ENCODE data around the gene TMEM86B. TPM values are rescaled to one million over a fixed set of nuclear protein-coding genes. Genes with fewer than 3 reads are reported as not detected.
"Not testable (repeated sequence)": the region's sequence is repeated elsewhere in the genome, so short reads cannot be mapped to it uniquely, and the experiment has no call there.

The TMEM86B gene
- total RNA-seq, 1 donor from 2014 or later, result 0.26 TPM

- no peak for DNase-seq (ENCODE audit: low read depth in 2 of 2)
Observed at GRCh38 chr19:55242517-55242916, 14.0 kb upstream of the TMEM86B start.

GRCh38 chr19:55241935-55242464, 13.4 kb upstream of the TMEM86B start:
- no peak for DNase-seq (ENCODE audit: low read depth in 2 of 2)

GRCh38 chr19:55241143-55241934, 12.8 kb upstream of the TMEM86B start:
- DNase-seq (ENCODE audit: low read depth in 2 of 2), result no peak

- DNase-seq (ENCODE audit: low read depth in 2 of 2), result no peak
Observed at GRCh38 chr19:55240713-55241020, 12.1 kb upstream of the TMEM86B start.

- no peak for DNase-seq (ENCODE audit: low read depth in 2 of 2)
Observed at GRCh38 chr19:55239004-55239403, 10.4 kb upstream of the TMEM86B start.

- DNase-seq (ENCODE audit: low read depth in 2 of 2), result no peak
Observed at GRCh38 chr19:55238030-55238429, 9.5 kb upstream of the TMEM86B start.

GRCh38 chr19:55232986-55233385, 4.4 kb upstream of the TMEM86B start:
- DNase-seq (ENCODE audit: low read depth in 2 of 2), result no peak

GRCh38 chr19:55232286-55232602, 3.7 kb upstream of the TMEM86B start:
- no peak for DNase-seq (ENCODE audit: low read depth in 2 of 2)

GRCh38 chr19:55231391-55232285, 3.1 kb upstream of the TMEM86B start:
- no peak for DNase-seq (ENCODE audit: low read depth in 2 of 2)

GRCh38 chr19:55230780-55231179, 2.2 kb upstream of the TMEM86B start:
- no peak for DNase-seq (ENCODE audit: low read depth in 2 of 2)

GRCh38 chr19:55230329-55230728, 1.8 kb upstream of the TMEM86B start:
- DNase-seq (ENCODE audit: low read depth in 2 of 2), result no peak

GRCh38 chr19:55229789-55230182, 1.2 kb upstream of the TMEM86B start:
- DNase-seq (ENCODE audit: low read depth in 2 of 2), result no peak

- DNase-seq (ENCODE audit: low read depth in 2 of 2), result no peak
Observed at GRCh38 chr19:55229145-55229788, 704 bp upstream of the TMEM86B start.

- DNase-seq (ENCODE audit: low read depth in 2 of 2), result no peak
Observed at GRCh38 chr19:55228015-55228391, 560 bp downstream of the TMEM86B start.

GRCh38 chr19:55227241-55228014, 1.1 kb downstream of the TMEM86B start:
- DNase-seq (ENCODE audit: low read depth in 2 of 2), result no peak

- no peak for DNase-seq (ENCODE audit: low read depth in 2 of 2)
Observed at GRCh38 chr19:55226788-55227187, 1.8 kb downstream of the TMEM86B start.

- DNase-seq (ENCODE audit: low read depth in 2 of 2), result no peak
Observed at GRCh38 chr19:55226273-55226672, 2.3 kb downstream of the TMEM86B start.

- DNase-seq (ENCODE audit: low read depth in 2 of 2), result no peak
Observed at GRCh38 chr19:55225415-55225958, 3.1 kb downstream of the TMEM86B start.

GRCh38 chr19:55224679-55225414, 3.7 kb downstream of the TMEM86B start:
- DNase-seq (ENCODE audit: low read depth in 2 of 2), result not testable (repeated sequence)

- no peak for DNase-seq (ENCODE audit: low read depth in 2 of 2)
Observed at GRCh38 chr19:55224038-55224665, 4.4 kb downstream of the TMEM86B start.
